Caco-2 (cell line): ENCODE measurements around the gene HDAC4. TPM values are rescaled to one million over a fixed set of nuclear protein-coding genes. Genes with fewer than 3 reads are reported as not detected.
A peak's percentile ranks its signal among the peaks of the same experiment; 100 is the strongest.
"Not testable (repeated sequence)": the region's sequence is repeated elsewhere in the genome, so short reads cannot be mapped to it uniquely, and the experiment has no call there.

Experiments used
- BruUV-seq: library from RNA; stranded (reverse); fragments of 400-500 nt; replicated peaks from 2 replicates; lab custom pipeline; 2021; lab: Mats Ljungman, UMichigan
- CTCF ChIA-PET: fragments of 300-600 bp; sonication (Branson Sonifier 250); formaldehyde crosslinking; loops from one replicate; lab custom pipeline; 2022; ENCODE audit warnings: antibody characterized with exemption; lab: Charles Lee
- POLR2A ChIA-PET: fragments of 300-600 bp; sonication (Branson Sonifier 250); formaldehyde crosslinking; loops from one replicate; lab custom pipeline; 2022; ENCODE audit warnings: antibody characterized with exemption; lab: Charles Lee
- DNase-seq, 2 experiments: peaks; one replicate each; pipeline versions ENCODE4 v3.0.0 to v3.0.0-alpha.2; 2020 to 2022
- H3K27me3 ChIP-seq: replicated peaks from 2 replicates; pipeline ENCODE4 v1.6.0; 2011; ENCODE audit warnings: low read length; ENCODE audit not compliant: control insufficient read depth, insufficient read depth
- H3K36me3 ChIP-seq: 2 replicates; pipeline ENCODE4 v1.5.1; 2011; ENCODE audit warnings: low read length; ENCODE audit not compliant: control insufficient read depth, insufficient read depth
- H3K4me1 ChIP-seq: fragments of 250-450 bp; sonication (Bioruptor Pico); 2 replicates; pipeline ENCODE4 v1.5.1; 2020; ENCODE audit warnings: mild to moderate bottlenecking
- H3K4me3 ChIP-seq: 2 replicates; pipeline ENCODE4 v1.5.1; 2011; ENCODE audit warnings: low read depth, mild to moderate bottlenecking, control low read depth, low read length
- H3K9me3 ChIP-seq: fragments of 250-450 bp; sonication (Bioruptor Pico); 2 replicates; pipeline ENCODE4 v1.5.1; 2020; ENCODE audit warnings: mild to moderate bottlenecking, moderate library complexity
- H3K27ac Mint-ChIP-seq: one replicate; pipeline ENCODE4 v1.8.0; 2022; ENCODE audit warnings: mixed read lengths; ENCODE audit not compliant: unreplicated experiment
- H3K27me3 Mint-ChIP-seq: one replicate; pipeline ENCODE4 v1.8.0; 2022; ENCODE audit warnings: mixed read lengths; ENCODE audit not compliant: insufficient read depth, unreplicated experiment
- H3K36me3 Mint-ChIP-seq: one replicate; pipeline ENCODE4 v1.8.0; 2022; ENCODE audit warnings: mild to moderate bottlenecking, mixed read lengths; ENCODE audit not compliant: insufficient read depth, unreplicated experiment
- H3K4me1 Mint-ChIP-seq: one replicate; pipeline ENCODE4 v1.8.0; 2022; ENCODE audit warnings: low read depth, mixed read lengths; ENCODE audit not compliant: unreplicated experiment
- H3K4me3 Mint-ChIP-seq: one replicate; pipeline ENCODE4 v1.8.0; 2022; ENCODE audit warnings: mild to moderate bottlenecking, moderate library complexity, mixed read lengths; ENCODE audit not compliant: unreplicated experiment
- H3K9me3 Mint-ChIP-seq: one replicate; pipeline ENCODE4 v1.8.0; 2022; ENCODE audit warnings: mixed read lengths; ENCODE audit not compliant: unreplicated experiment
- intact Hi-C: fragments of 100-400 bp; cut with micrococcal nuclease; formaldehyde crosslinking; loops from one replicate; pipeline ENCODE4 v1.10.0; 2022; ENCODE audit not compliant: unreplicated experiment
- total RNA-seq: library from RNA; stranded (reverse); gene quantifications from 2 replicates; pipeline ENCODE4 v1.2.3, GENCODE V29; 2022
- TF ChIP-seq, protein P1 (sequence below), 2 experiments: fragments of 200-600 bp in 1 of 2; IDR thresholded peaks; 1 replicate in 1 of 2; 2 replicates in 1 of 2; pipeline versions ENCODE4 v1.5.1 to v1.8.0; 2011 to 2022; ENCODE audit warnings: antibody characterized with exemption in 1 of 2, control low read depth in 1 of 2, inconsistent platforms in 1 of 2, low read depth in 1 of 2, low read length in 1 of 2, mild to moderate bottlenecking in 1 of 2, moderate library complexity in 1 of 2; ENCODE audit not compliant: insufficient read depth in 1 of 2, severe bottlenecking in 1 of 2, unreplicated experiment in 1 of 2

The HDAC4 gene
- total RNA-seq, 1 experiment from 2014 or later = 15.5 TPM

- BruUV-seq = no TSS peak
- POLR2A ChIA-PET = no interaction called here
- TF ChIP-seq, protein P1, sequence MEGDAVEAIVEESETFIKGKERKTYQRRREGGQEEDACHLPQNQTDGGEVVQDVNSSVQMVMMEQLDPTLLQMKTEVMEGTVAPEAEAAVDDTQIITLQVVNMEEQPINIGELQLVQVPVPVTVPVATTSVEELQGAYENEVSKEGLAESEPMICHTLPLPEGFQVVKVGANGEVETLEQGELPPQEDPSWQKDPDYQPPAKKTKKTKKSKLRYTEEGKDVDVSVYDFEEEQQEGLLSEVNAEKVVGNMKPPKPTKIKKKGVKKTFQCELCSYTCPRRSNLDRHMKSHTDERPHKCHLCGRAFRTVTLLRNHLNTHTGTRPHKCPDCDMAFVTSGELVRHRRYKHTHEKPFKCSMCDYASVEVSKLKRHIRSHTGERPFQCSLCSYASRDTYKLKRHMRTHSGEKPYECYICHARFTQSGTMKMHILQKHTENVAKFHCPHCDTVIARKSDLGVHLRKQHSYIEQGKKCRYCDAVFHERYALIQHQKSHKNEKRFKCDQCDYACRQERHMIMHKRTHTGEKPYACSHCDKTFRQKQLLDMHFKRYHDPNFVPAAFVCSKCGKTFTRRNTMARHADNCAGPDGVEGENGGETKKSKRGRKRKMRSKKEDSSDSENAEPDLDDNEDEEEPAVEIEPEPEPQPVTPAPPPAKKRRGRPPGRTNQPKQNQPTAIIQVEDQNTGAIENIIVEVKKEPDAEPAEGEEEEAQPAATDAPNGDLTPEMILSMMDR (IDR thresholded peaks at IDR 0.05; ENCODE audit: insufficient read depth in 1 of 2, low read depth in 1 of 2, low read length in 1 of 2, severe bottlenecking in 1 of 2, unreplicated experiment in 1 of 2) = no peak
These were observed 328.0 kb downstream of the HDAC4 start for GRCh38 chr2:239072786-239073185.

GRCh38 chr2:239070466-239070865 is 330.4 kb downstream of the HDAC4 start:
- BruUV-seq = no TSS peak
- Mint-ChIP-seq H3K4me3 (no peak overlapping the region), H3K9me3 (no peaks in the 10 kb centered on the region), H3K27ac (no peak overlapping the region), H3K27me3 (no peaks in the 10 kb centered on the region), H3K36me3 (no peaks in the 10 kb centered on the region), H3K4me1 (no peaks in the 10 kb centered on the region)
- TF ChIP-seq, protein P1 (IDR thresholded peaks at IDR 0.05; ENCODE audit: insufficient read depth in 1 of 2, low read depth in 1 of 2, low read length in 1 of 2, severe bottlenecking in 1 of 2, unreplicated experiment in 1 of 2) = no peak
- Histone ChIP-seq H3K36me3 (no peaks in the 10 kb centered on the region), H3K27me3 (no peaks in the 10 kb centered on the region), H3K4me1 (no peaks in the 10 kb centered on the region), H3K9me3 (no peaks in the 10 kb centered on the region), H3K4me3 (no peak overlapping the region)
- CTCF ChIA-PET = no interaction called here
- POLR2A ChIA-PET = no interaction called here
- intact Hi-C loops = no loop called here
- no peak for DNase-seq

More at GRCh38 chr2:239072786-239073185, 328.0 kb downstream of the HDAC4 start:
- H3K4me3 Mint-ChIP-seq = no peak overlapping the region
- no peaks in the 10 kb centered on the region for H3K9me3 ChIP-seq
- H3K9me3 Mint-ChIP-seq = no peaks in the 10 kb centered on the region
- no peak for DNase-seq
- H3K36me3 ChIP-seq = no peaks in the 10 kb centered on the region
- no peak overlapping the region for H3K27ac Mint-ChIP-seq
- H3K4me3 ChIP-seq = no peak overlapping the region
- CTCF ChIA-PET = no interaction called here
- H3K27me3 ChIP-seq = no peaks in the 10 kb centered on the region
- no peaks in the 10 kb centered on the region for H3K36me3 Mint-ChIP-seq
- no peaks in the 10 kb centered on the region for H3K27me3 Mint-ChIP-seq
- H3K4me1 ChIP-seq = no peaks in the 10 kb centered on the region
- intact Hi-C loops = no loop called here
- no peaks in the 10 kb centered on the region for H3K4me1 Mint-ChIP-seq

GRCh38 chr2:239069362-239070333 is 331.2 kb downstream of the HDAC4 start:
- H3K27ac Mint-ChIP-seq, H3K27me3 Mint-ChIP-seq, H3K27me3 ChIP-seq, H3K36me3 Mint-ChIP-seq, H3K4me1 ChIP-seq, H3K4me3 ChIP-seq, H3K4me1 Mint-ChIP-seq, BruUV-seq, H3K9me3 ChIP-seq, intact Hi-C loops, H3K9me3 Mint-ChIP-seq, DNase-seq, H3K36me3 ChIP-seq, H3K4me3 Mint-ChIP-seq, POLR2A ChIA-PET: not testable (repeated sequence)
- TF ChIP-seq, protein P1 (IDR thresholded peaks at IDR 0.05; ENCODE audit: insufficient read depth in 1 of 2, low read depth in 1 of 2, low read length in 1 of 2, severe bottlenecking in 1 of 2, unreplicated experiment in 1 of 2) = peak in 1 of 2 experiments; percentile 31
- CTCF ChIA-PET = interaction anchor here (0.6 kb wide), 1 partner anchor 66 kb away, joined by 3 read pairs; no protein-coding TSS in a partner anchor
